ENCODE results near the gene PHC3. TPM values are rescaled to one million over a fixed set of nuclear protein-coding genes. Genes with fewer than 3 reads are reported as not detected.
A peak's percentile ranks its signal among the peaks of the same experiment; 100 is the strongest.

PHC3 gene
- total and polyA plus RNA-seq, 3 donors from 2014 or later: 24.8 to 96.1 (median 93.5) TPM

GRCh38 chr3:170076715-170077238 is 104.8 kb downstream of the PHC3 start:
- Histone ChIP-seq H3K27ac (no peak overlapping the region), H3K4me3 (no peak overlapping the region), H3K4me1 (peaks cover 10% of the 10 kb centered on the region), H3K36me3 (ENCODE audit: low read depth, missing control alignments) (no peaks in the 10 kb centered on the region), H3K27me3 (no peaks in the 10 kb centered on the region), H3K9me3 (no peaks in the 10 kb centered on the region)
- DNase-seq: no peak
- WGBS, 2 donors: 78 to 84% methylated on average over 6 of the region's 6 CpGs
- intact Hi-C loops (cut with DNase I; ENCODE audit: low total_unique reads): no loop called here
- TF ChIP-seq POLR2A (IDR thresholded peaks at IDR 0.05) (no peak), CTCF (IDR thresholded peaks at IDR 0.05) (no peak)

GRCh38 chr3:170075441-170076091 is 106.0 kb downstream of the PHC3 start:
- WGBS, 2 donors: 82% methylated on average over 4 of the region's 4 CpGs
- H3K9me3 ChIP-seq: no peaks in the 10 kb centered on the region
- TF ChIP-seq CTCF (IDR thresholded peaks at IDR 0.05) (no peak), POLR2A (IDR thresholded peaks at IDR 0.05) (no peak)
- no peak overlapping the region for H3K4me3 ChIP-seq
- intact Hi-C loops (cut with DNase I; ENCODE audit: low total_unique reads): no loop called here
- no peak for DNase-seq
- peaks cover 10% of the 10 kb centered on the region for H3K4me1 ChIP-seq
- H3K27ac ChIP-seq: no peak overlapping the region
- H3K27me3 ChIP-seq: no peaks in the 10 kb centered on the region
- no peaks in the 10 kb centered on the region for H3K36me3 ChIP-seq (ENCODE audit: low read depth, missing control alignments)

- no peak for DNase-seq
- no peaks in the 10 kb centered on the region for H3K36me3 ChIP-seq (ENCODE audit: low read depth, missing control alignments)
- WGBS, 2 donors: 29 to 62% methylated on average over 18 of the region's 18 CpGs
- H3K4me3 ChIP-seq: peak overlapping the region in 1 of 2 donors; percentile 5
- no peak for TF ChIP-seq POLR2A (IDR thresholded peaks at IDR 0.05)
- no peaks in the 10 kb centered on the region for H3K9me3 ChIP-seq
- no peaks in the 10 kb centered on the region for H3K27me3 ChIP-seq
- no peak overlapping the region for H3K27ac ChIP-seq
- no peaks in the 10 kb centered on the region for H3K4me1 ChIP-seq
- intact Hi-C loops (cut with DNase I; ENCODE audit: low total_unique reads): no loop called here
Measured at GRCh38 chr3:170064108-170064507, 117.4 kb downstream of the PHC3 start.

GRCh38 chr3:170063691-170064090 is 117.8 kb downstream of the PHC3 start:
- WGBS, 2 donors: 62 to 79% methylated on average over 15 of the region's 15 CpGs
- no peaks in the 10 kb centered on the region for H3K27me3 ChIP-seq
- H3K4me3 ChIP-seq: peak overlapping the region in 1 of 2 donors; percentile 5
- H3K36me3 ChIP-seq (ENCODE audit: low read depth, missing control alignments): no peaks in the 10 kb centered on the region
- intact Hi-C loops (cut with DNase I; ENCODE audit: low total_unique reads): no loop called here
- no peaks in the 10 kb centered on the region for H3K9me3 ChIP-seq
- no peak for DNase-seq
- no peak for TF ChIP-seq CTCF (IDR thresholded peaks at IDR 0.05)
- no peak for TF ChIP-seq POLR2A (IDR thresholded peaks at IDR 0.05)
- no peak overlapping the region for H3K27ac ChIP-seq
- H3K4me1 ChIP-seq: no peaks in the 10 kb centered on the region

- Histone ChIP-seq H3K27me3 (no peaks in the 10 kb centered on the region), H3K36me3 (ENCODE audit: low read depth, missing control alignments) (no peaks in the 10 kb centered on the region), H3K27ac (no peak overlapping the region), H3K9me3 (no peaks in the 10 kb centered on the region), H3K4me1 (no peaks in the 10 kb centered on the region), H3K4me3 (peak overlapping the region in 1 of 2 donors; percentile 34)
- TF ChIP-seq POLR2A (IDR thresholded peaks at IDR 0.05) (no peak), CTCF (IDR thresholded peaks at IDR 0.05) (no peak)
- DNase-seq: peak; percentile 34
- intact Hi-C loops (cut with DNase I; ENCODE audit: low total_unique reads): no loop called here
- WGBS, 2 donors: 57 to 81% methylated on average over 16 of the region's 16 CpGs
Measured at GRCh38 chr3:170062769-170063168, 118.8 kb downstream of the PHC3 start.
